HEK293 (cell line): ENCODE results near the gene AK8.

Source experiments
- CTCF ChIA-PET: fragments of 350-600 bp; formaldehyde crosslinking; extraction: SDS; loops from one replicate; lab custom pipeline; 2021; ENCODE audit warnings: antibody characterized with exemption; lab: Yijun Ruan, JAX
- POLR2A ChIA-PET: fragments of 300-600 bp; formaldehyde crosslinking; extraction: SDS; loops from one replicate; lab custom pipeline; 2020; ENCODE audit warnings: antibody characterized with exemption, inconsistent platforms; lab: Yijun Ruan, JAX
- H3K27ac ChIP-seq: fragments of 200-500 bp; sonication (Bioruptor generic); 2 replicates; pipeline ENCODE4 v1.5.1; 2014; ENCODE audit warnings: low read depth, low read length, control low read depth, inconsistent platforms; ENCODE audit errors: extremely low read depth
- H3K36me3 ChIP-seq, 2 experiments: fragments of 200-500 bp in 1 of 2; sonication (Bioruptor generic) in 1 of 2; 1 replicate in 1 of 2; 2 replicates in 1 of 2; pipeline ENCODE4 v1.5.1; 2014 to 2017; ENCODE audit warnings: inconsistent platforms in 2 of 2, low read length in 2 of 2; ENCODE audit not compliant: control insufficient read depth in 2 of 2, insufficient read depth in 1 of 2
- H3K4me1 ChIP-seq: fragments of 200-500 bp; sonication (Bioruptor generic); 2 replicates; pipeline ENCODE4 v1.5.1; 2014; ENCODE audit warnings: mild to moderate bottlenecking, low read length, inconsistent platforms; ENCODE audit not compliant: control insufficient read depth, insufficient read depth
- H3K4me3 ChIP-seq: 2 replicates; pipeline ENCODE4 v1.5.1; 2011; ENCODE audit warnings: low read depth, mild to moderate bottlenecking, control low read depth, low read length, moderate library complexity
- H3K9me3 ChIP-seq: fragments of 200-500 bp; sonication (Bioruptor generic); 2 replicates; pipeline ENCODE4 v1.5.1; 2014; ENCODE audit warnings: low read depth, low read length, inconsistent platforms; ENCODE audit not compliant: control insufficient read depth, insufficient read depth
- BCL6B ChIP-seq: fragments of 450-650 bp; formaldehyde crosslinking; IDR thresholded peaks from 2 replicates; pipeline ENCODE4 v1.5.1; 2017; ENCODE audit warnings: missing biosample characterization, missing genetic modification characterization
- EGR2 ChIP-seq: fragments of 450-650 bp; formaldehyde crosslinking; IDR thresholded peaks from 2 replicates; pipeline ENCODE4 v1.5.1; 2016; ENCODE audit warnings: low read depth, missing biosample characterization, missing genetic modification characterization
- OSR2 ChIP-seq: fragments of 450-650 bp; formaldehyde crosslinking; IDR thresholded peaks from 2 replicates; pipeline ENCODE4 v1.5.1; 2016; ENCODE audit warnings: missing biosample characterization, missing genetic modification characterization
- WT1 ChIP-seq: fragments of 450-650 bp; formaldehyde crosslinking; IDR thresholded peaks from 2 replicates; pipeline ENCODE4 v1.5.1; 2016; ENCODE audit warnings: missing biosample characterization, missing genetic modification characterization
- YY1 ChIP-seq: fragments of 450-650 bp; formaldehyde crosslinking; IDR thresholded peaks from 2 replicates; pipeline ENCODE4 v1.5.1; 2018; ENCODE audit warnings: missing biosample characterization, missing genetic modification characterization
- ZBTB1 ChIP-seq: fragments of 450-650 bp; formaldehyde crosslinking; IDR thresholded peaks from 2 replicates; pipeline ENCODE4 v1.5.1; 2016; ENCODE audit warnings: missing biosample characterization, missing genetic modification characterization
- ZBTB17 ChIP-seq: fragments of 450-650 bp; formaldehyde crosslinking; IDR thresholded peaks from 2 replicates; pipeline ENCODE4 v1.5.1; 2016; ENCODE audit warnings: missing biosample characterization, missing genetic modification characterization
- ZFP3 ChIP-seq: fragments of 450-650 bp; formaldehyde crosslinking; IDR thresholded peaks from 2 replicates; pipeline ENCODE4 v1.5.1; 2016; ENCODE audit warnings: low read depth, missing biosample characterization, missing genetic modification characterization
- ZNF18 ChIP-seq: fragments of 450-650 bp; formaldehyde crosslinking; IDR thresholded peaks from 2 replicates; pipeline ENCODE4 v1.5.1; 2016; ENCODE audit warnings: missing biosample characterization, missing genetic modification characterization
- ZNF221 ChIP-seq: fragments of 450-650 bp; formaldehyde crosslinking; IDR thresholded peaks from 2 replicates; pipeline ENCODE4 v1.5.1; 2017; ENCODE audit warnings: missing biosample characterization, missing genetic modification characterization, borderline replicate concordance
- ZNF324 ChIP-seq: fragments of 450-650 bp; formaldehyde crosslinking; IDR thresholded peaks from 2 replicates; pipeline ENCODE4 v1.5.1; 2016; ENCODE audit warnings: missing biosample characterization, missing genetic modification characterization
- ZNF350 ChIP-seq: fragments of 450-650 bp; formaldehyde crosslinking; IDR thresholded peaks from 2 replicates; pipeline ENCODE4 v1.5.0; 2017; ENCODE audit warnings: missing biosample characterization, mild to moderate bottlenecking, missing genetic modification characterization
- ZNF529 ChIP-seq: fragments of 450-650 bp; formaldehyde crosslinking; IDR thresholded peaks from 2 replicates; pipeline ENCODE4 v1.5.1; 2017; ENCODE audit warnings: missing genetic modification characterization, missing biosample characterization; ENCODE audit not compliant: insufficient replicate concordance
- ZNF544 ChIP-seq: fragments of 450-650 bp; formaldehyde crosslinking; IDR thresholded peaks from 2 replicates; pipeline ENCODE4 v1.5.0; 2017; ENCODE audit warnings: missing biosample characterization, missing genetic modification characterization
- ZNF561 ChIP-seq: fragments of 450-650 bp; IDR thresholded peaks from 2 replicates; pipeline ENCODE4 v1.5.1; 2018; ENCODE audit warnings: missing biosample characterization, missing genetic modification characterization, borderline replicate concordance
- ZNF585B ChIP-seq: fragments of 450-650 bp; formaldehyde crosslinking; IDR thresholded peaks from 2 replicates; pipeline ENCODE4 v1.5.1; 2016; ENCODE audit warnings: missing biosample characterization, missing genetic modification characterization
- ZNF658 ChIP-seq: fragments of 450-650 bp; formaldehyde crosslinking; IDR thresholded peaks from 2 replicates; pipeline ENCODE4; 2016; ENCODE audit warnings: missing biosample characterization, missing genetic modification characterization
- ZNF777 ChIP-seq: fragments of 450-650 bp; formaldehyde crosslinking; IDR thresholded peaks from 2 replicates; pipeline ENCODE4 v1.5.1; 2017; ENCODE audit warnings: missing biosample characterization, missing genetic modification characterization, borderline replicate concordance
- TF ChIP-seq, protein P1 (sequence below): fragments of 450-650 bp; formaldehyde crosslinking; IDR thresholded peaks from 2 replicates; pipeline ENCODE4 v1.5.1; 2016; ENCODE audit warnings: missing biosample characterization, missing genetic modification characterization
- TF ChIP-seq, protein P2 (sequence below): fragments of 450-650 bp; formaldehyde crosslinking; conservative IDR thresholded peaks from 2 replicates; pipeline ENCODE4 v1.5.1; 2016; ENCODE audit warnings: low read depth, missing biosample characterization, missing genetic modification characterization
- TF ChIP-seq, protein P3 (sequence below): fragments of 450-650 bp; formaldehyde crosslinking; IDR thresholded peaks from 2 replicates; pipeline ENCODE4; 2016; ENCODE audit warnings: missing biosample characterization, missing genetic modification characterization

AK8 gene

DNA sequence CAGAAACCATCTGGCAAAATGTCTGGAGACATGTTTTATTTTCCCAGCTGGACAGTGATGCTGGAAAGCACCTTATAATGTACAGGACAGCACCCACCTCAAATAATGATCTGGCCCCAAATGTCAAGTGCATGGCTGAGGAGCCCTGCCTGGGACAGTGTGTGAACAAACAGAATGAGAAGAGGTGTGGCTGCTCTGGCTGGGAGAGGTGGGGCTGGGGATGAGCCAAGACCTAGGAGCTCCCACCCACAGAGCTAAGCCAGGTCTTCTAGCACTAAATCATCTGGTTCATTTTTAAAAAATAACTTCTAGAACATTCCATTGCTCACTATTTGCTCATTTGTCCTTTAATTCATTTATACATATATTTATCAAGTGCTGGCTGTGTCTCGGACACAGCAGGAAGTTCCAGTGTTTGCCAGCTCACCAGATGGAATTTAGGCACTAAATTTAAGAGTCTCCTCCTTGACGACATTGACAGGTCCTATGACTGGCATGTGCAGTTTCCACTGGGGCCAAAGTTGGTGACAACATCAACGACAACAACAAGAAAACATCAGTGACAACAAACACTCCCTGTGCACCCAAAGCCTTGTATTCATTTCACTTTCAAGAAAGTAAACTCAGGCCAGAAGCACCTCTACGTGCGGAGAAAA, 148.7 kb downstream of the AK8 start:
- Histone ChIP-seq H3K4me3 (no peak overlapping the region), H3K27ac (no peak overlapping the region), H3K9me3 (no peaks in the 10 kb centered on the region), H3K36me3 (no peaks in the 10 kb centered on the region), H3K4me1 (no peaks in the 10 kb centered on the region)
- POLR2A ChIA-PET, result no interaction called here
- TF ChIP-seq EGR2 (no peak), WT1 (tag by site-specific recombination) (no peak), ZNF18 (no peak), ZBTB1 (tag by site-specific recombination) (no peak), ZBTB17 (tag by site-specific recombination) (no peak), ZFP3 (tag by site-specific recombination) (no peak), ZNF350 (no peak), ZNF777 (no peak), ZNF585B (tag by site-specific recombination) (no peak), ZNF658 (tag by site-specific recombination) (no peak)
- TF ChIP-seq, protein P1, sequence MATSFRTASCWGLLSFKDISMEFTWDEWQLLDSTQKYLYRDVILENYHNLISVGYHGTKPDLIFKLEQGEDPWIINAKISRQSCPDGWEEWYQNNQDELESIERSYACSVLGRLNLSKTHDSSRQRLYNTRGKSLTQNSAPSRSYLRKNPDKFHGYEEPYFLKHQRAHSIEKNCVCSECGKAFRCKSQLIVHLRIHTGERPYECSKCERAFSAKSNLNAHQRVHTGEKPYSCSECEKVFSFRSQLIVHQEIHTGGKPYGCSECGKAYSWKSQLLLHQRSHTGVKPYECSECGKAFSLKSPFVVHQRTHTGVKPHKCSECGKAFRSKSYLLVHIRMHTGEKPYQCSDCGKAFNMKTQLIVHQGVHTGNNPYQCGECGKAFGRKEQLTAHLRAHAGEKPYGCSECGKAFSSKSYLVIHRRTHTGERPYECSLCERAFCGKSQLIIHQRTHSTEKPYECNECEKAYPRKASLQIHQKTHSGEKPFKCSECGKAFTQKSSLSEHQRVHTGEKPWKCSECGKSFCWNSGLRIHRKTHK (tag by site-specific recombination), result no peak
- TF ChIP-seq, protein P2, sequence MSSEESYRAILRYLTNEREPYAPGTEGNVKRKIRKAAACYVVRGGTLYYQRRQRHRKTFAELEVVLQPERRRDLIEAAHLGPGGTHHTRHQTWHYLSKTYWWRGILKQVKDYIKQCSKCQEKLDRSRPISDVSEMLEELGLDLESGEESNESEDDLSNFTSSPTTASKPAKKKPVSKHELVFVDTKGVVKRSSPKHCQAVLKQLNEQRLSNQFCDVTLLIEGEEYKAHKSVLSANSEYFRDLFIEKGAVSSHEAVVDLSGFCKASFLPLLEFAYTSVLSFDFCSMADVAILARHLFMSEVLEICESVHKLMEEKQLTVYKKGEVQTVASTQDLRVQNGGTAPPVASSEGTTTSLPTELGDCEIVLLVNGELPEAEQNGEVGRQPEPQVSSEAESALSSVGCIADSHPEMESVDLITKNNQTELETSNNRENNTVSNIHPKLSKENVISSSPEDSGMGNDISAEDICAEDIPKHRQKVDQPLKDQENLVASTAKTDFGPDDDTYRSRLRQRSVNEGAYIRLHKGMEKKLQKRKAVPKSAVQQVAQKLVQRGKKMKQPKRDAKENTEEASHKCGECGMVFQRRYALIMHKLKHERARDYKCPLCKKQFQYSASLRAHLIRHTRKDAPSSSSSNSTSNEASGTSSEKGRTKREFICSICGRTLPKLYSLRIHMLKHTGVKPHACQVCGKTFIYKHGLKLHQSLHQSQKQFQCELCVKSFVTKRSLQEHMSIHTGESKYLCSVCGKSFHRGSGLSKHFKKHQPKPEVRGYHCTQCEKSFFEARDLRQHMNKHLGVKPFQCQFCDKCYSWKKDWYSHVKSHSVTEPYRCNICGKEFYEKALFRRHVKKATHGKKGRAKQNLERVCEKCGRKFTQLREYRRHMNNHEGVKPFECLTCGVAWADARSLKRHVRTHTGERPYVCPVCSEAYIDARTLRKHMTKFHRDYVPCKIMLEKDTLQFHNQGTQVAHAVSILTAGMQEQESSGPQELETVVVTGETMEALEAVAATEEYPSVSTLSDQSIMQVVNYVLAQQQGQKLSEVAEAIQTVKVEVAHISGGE, result no peak
- CTCF ChIA-PET, result interaction anchor here (0.5 to 0.9 kb wide), 3 partner anchors 35 to 1297 kb away, joined by 3 read pairs; no protein-coding TSS in a partner anchor

GRCh38 chr9:132728497-132728896, 149.6 kb downstream of the AK8 start:
- Histone ChIP-seq H3K36me3 (no peaks in the 10 kb centered on the region), H3K27ac (no peak overlapping the region), H3K9me3 (no peaks in the 10 kb centered on the region), H3K4me1 (no peaks in the 10 kb centered on the region), H3K4me3 (no peak overlapping the region)
- CTCF ChIA-PET, result interaction anchor here (0.6 kb wide), 1 partner anchor 142 kb away, joined by 3 read pairs; no protein-coding TSS in a partner anchor
- POLR2A ChIA-PET, result no interaction called here
- TF ChIP-seq ZNF544 (tag by site-specific recombination), result no peak
- no peak for TF ChIP-seq ZNF658 (tag by site-specific recombination)
- TF ChIP-seq, protein P3, sequence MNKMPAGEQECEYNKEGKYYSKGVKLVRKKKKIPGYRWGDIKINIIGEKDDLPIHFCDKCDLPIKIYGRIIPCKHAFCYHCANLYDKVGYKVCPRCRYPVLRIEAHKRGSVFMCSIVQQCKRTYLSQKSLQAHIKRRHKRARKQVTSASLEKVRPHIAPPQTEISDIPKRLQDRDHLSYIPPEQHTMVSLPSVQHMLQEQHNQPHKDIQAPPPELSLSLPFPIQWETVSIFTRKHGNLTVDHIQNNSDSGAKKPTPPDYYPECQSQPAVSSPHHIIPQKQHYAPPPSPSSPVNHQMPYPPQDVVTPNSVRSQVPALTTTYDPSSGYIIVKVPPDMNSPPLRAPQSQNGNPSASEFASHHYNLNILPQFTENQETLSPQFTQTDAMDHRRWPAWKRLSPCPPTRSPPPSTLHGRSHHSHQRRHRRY (tag by site-specific recombination), result no peak
- no peak for TF ChIP-seq YY1 (tag by site-specific recombination)
- TF ChIP-seq OSR2, result no peak
- TF ChIP-seq BCL6B (tag by site-specific recombination), result no peak
- TF ChIP-seq ZNF221 (tag by site-specific recombination), result no peak
- TF ChIP-seq ZNF529, result no peak
- no peak for TF ChIP-seq ZNF561
- no peak for TF ChIP-seq ZNF324 (tag by site-specific recombination)
